Measurements from ENCODE around the gene DNAJC11.
"Not testable (repeated sequence)": the region's sequence is repeated elsewhere in the genome, so short reads cannot be mapped to it uniquely, and the experiment has no call there.

Gene DNAJC11

GRCh38 chr1:6701437-6702153 is at the start of gene DNAJC11:
TSS of gene DNAJC11 (minus strand) at chr1:6701816. CDS start at chr1:6701800, 16 bp downstream.
- Mint-ChIP-seq H3K9me3 (no peaks in the 10 kb centered on the region), H3K4me3 (peak within 1 kb of the TSS; percentile 92), H3K27me3 (no peaks in the 10 kb centered on the region), H3K36me3 (ENCODE audit: low read depth) (no peaks in the 10 kb centered on the region), H3K4me1 (ENCODE audit: low read depth) (peaks cover 32% of the 10 kb centered on the region), H3K27ac (peak within 1 kb of the TSS; percentile 95)

GRCh38 chr1:6750490-6750889 is 48.9 kb upstream of the DNAJC11 start:
- no peak overlapping the region for H3K27ac Mint-ChIP-seq
- peaks cover 54% of the 10 kb centered on the region for H3K27me3 Mint-ChIP-seq
- H3K4me3 Mint-ChIP-seq = no peak overlapping the region
- no peaks in the 10 kb centered on the region for H3K36me3 Mint-ChIP-seq (ENCODE audit: low read depth)
- no peaks in the 10 kb centered on the region for H3K4me1 Mint-ChIP-seq (ENCODE audit: low read depth)
- H3K9me3 Mint-ChIP-seq = no peaks in the 10 kb centered on the region

- Mint-ChIP-seq H3K36me3 (ENCODE audit: low read depth) (no peaks in the 10 kb centered on the region), H3K4me1 (ENCODE audit: low read depth) (peaks cover 17% of the 10 kb centered on the region), H3K9me3 (no peaks in the 10 kb centered on the region), H3K27ac (no peak overlapping the region), H3K27me3 (peaks cover 41% of the 10 kb centered on the region), H3K4me3 (no peak overlapping the region)
These were observed 46.1 kb upstream of the DNAJC11 start for GRCh38 chr1:6747674-6748073.

DNA sequence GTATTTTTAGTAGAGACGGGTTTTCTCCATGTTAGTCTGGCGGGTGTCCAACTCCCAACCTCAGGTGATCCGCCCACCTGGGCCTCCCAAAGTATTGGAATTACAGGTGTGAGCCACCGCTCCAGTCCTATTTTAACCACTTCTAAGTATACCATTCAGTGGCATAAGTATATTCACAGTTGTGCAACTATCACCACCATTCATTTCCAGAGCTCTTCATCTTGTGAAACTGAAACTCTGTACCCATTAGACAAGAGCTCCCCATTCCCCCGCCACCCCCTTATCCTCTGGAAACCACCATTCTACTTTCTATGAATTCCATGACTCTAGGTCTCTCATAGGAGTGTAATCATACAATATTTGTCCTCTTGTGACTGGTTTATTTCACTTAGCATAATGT is 43.5 kb upstream of the DNAJC11 start:
- peaks cover 28% of the 10 kb centered on the region for H3K27me3 Mint-ChIP-seq
- H3K36me3 Mint-ChIP-seq (ENCODE audit: low read depth) = no peaks in the 10 kb centered on the region
- no peak overlapping the region for H3K27ac Mint-ChIP-seq
- no peaks in the 10 kb centered on the region for H3K9me3 Mint-ChIP-seq
- H3K4me3 Mint-ChIP-seq = no peak overlapping the region
- H3K4me1 Mint-ChIP-seq (ENCODE audit: low read depth) = peaks cover 17% of the 10 kb centered on the region

DNA sequence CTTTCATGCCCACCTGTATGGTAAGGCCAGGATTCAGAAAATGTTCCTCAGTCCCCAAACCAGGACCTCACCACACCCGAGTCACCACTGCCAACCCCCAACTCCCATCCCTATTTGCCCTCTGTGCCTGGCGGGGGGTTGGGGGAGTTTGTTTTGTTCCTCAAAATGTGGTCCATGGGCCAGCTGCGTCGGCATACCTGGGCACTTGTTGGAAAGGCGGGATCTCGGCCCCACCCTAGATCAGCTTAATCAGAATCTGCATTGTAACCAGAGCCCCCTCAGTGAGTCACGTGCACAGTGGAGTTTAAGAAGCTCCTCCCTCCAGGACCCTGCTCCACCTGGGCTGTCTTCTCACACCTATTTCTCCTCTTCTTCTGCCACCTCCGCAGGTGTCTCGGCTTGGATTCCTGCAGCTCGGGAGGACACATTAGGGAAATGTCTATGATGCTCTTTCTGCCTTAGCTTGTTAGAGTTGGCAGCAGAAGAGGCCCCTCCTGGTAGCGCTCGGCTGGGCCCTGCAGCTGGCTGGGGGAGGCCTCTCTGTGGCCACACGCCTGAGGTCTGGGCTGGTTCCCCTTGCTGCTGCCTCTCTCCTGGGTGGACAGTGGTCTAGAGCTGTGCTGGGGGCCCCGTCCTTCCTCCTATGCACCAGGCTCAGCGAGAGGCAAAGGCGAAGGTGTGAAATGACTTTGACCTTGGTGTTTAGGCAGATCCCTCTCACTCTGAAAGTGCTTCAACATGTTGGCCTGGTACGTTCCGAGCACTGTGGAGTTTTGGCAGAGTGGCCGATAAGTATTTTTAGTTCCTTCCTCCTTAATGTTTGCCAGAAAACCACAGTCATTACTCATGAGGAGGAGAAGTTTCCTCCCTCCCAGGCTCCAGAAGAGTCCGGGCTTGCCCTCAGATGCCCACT is 41.8 kb upstream of the DNAJC11 start:
- H3K36me3 Mint-ChIP-seq (ENCODE audit: low read depth) = no peaks in the 10 kb centered on the region
- H3K27ac Mint-ChIP-seq = no peak overlapping the region

DNA sequence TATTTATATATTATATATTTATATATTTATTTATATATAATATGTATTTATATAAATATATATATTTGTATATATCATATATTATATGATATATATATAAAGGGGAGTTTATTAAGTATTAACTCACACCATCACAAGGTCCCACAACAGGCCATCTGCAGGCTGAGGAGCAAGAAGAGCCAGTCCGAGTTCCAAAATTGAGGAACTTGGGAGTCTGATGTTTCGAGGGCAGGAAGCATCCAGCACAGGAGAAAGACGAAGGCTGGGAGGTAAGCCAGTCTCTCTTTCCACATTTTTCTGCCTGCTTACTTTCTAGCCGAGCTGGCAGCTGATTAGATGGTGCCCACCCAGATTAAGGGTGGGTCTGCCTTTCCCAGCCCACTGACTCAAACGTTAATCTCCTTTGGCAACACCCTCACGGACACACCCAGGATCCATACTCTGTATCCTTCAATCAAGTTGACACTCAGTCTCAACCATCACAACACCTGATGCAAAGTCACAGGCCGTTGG is 41.1 kb upstream of the DNAJC11 start:
- not testable (repeated sequence) for H3K36me3 Mint-ChIP-seq (ENCODE audit: low read depth); H3K4me3 Mint-ChIP-seq; H3K9me3 Mint-ChIP-seq; H3K27ac Mint-ChIP-seq
- H3K27me3 Mint-ChIP-seq = peaks cover 12% of the 10 kb centered on the region
- peaks cover 17% of the 10 kb centered on the region for H3K4me1 Mint-ChIP-seq (ENCODE audit: low read depth)

More for the DNA sequence above, 41.8 kb upstream of the DNAJC11 start:
- H3K4me1 Mint-ChIP-seq (ENCODE audit: low read depth) = peaks cover 17% of the 10 kb centered on the region
- H3K27me3 Mint-ChIP-seq = peaks cover 19% of the 10 kb centered on the region
- no peaks in the 10 kb centered on the region for H3K9me3 Mint-ChIP-seq
- H3K4me3 Mint-ChIP-seq = no peak overlapping the region

DNA sequence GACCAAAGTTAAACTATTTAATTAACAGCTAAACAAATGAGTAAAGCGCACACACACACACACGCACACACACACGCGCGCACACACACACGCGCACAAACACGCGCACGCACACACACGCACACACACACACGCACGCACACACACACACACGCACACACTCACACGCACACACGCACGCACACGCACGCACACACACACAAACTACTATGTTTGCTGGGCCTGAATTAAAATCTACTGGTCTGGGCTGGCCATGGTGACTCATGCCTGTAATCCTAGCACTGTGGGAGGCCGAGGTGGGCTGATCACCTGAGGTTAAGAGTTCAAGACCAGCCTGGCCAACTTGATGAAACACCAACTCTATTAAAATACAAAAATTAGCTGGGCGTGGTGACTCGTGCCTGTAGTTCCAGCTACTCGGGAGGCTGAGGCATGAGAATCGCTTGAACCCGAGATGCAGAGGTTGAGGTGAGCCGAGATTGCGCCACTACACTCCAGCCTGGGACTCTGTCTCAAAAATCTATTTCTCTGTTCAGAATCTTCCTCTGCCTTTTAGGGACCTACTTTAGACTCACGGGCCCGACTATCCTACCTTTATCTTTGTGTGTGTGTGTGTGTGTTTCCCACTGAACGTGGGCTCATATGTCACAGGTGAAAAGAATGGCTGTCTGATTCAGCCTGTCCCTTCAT is 37.5 kb upstream of the DNAJC11 start:
- Mint-ChIP-seq H3K27ac (no peak overlapping the region), H3K27me3 (peaks cover 9% of the 10 kb centered on the region), H3K4me1 (ENCODE audit: low read depth) (peaks cover 21% of the 10 kb centered on the region), H3K4me3 (no peak overlapping the region), H3K9me3 (no peaks in the 10 kb centered on the region), H3K36me3 (ENCODE audit: low read depth) (no peaks in the 10 kb centered on the region)

- peaks cover 15% of the 10 kb centered on the region for H3K27me3 Mint-ChIP-seq
- no peak overlapping the region for H3K4me3 Mint-ChIP-seq
- H3K9me3 Mint-ChIP-seq = no peaks in the 10 kb centered on the region
- H3K27ac Mint-ChIP-seq = no peak overlapping the region
- H3K36me3 Mint-ChIP-seq (ENCODE audit: low read depth) = no peaks in the 10 kb centered on the region
- H3K4me1 Mint-ChIP-seq (ENCODE audit: low read depth) = peaks cover 9% of the 10 kb centered on the region
These were observed 31.3 kb upstream of the DNAJC11 start for GRCh38 chr1:6732942-6733341.

- no peak overlapping the region for H3K4me3 Mint-ChIP-seq
- peaks cover 9% of the 10 kb centered on the region for H3K4me1 Mint-ChIP-seq (ENCODE audit: low read depth)
- H3K27ac Mint-ChIP-seq = no peak overlapping the region
- H3K27me3 Mint-ChIP-seq = peaks cover 19% of the 10 kb centered on the region
- H3K36me3 Mint-ChIP-seq (ENCODE audit: low read depth) = no peaks in the 10 kb centered on the region
- no peaks in the 10 kb centered on the region for H3K9me3 Mint-ChIP-seq
These were observed 30.3 kb upstream of the DNAJC11 start for GRCh38 chr1:6731905-6732304.

GRCh38 chr1:6730880-6731279 is 29.3 kb upstream of the DNAJC11 start:
- Mint-ChIP-seq H3K9me3 (no peaks in the 10 kb centered on the region), H3K27ac (no peak overlapping the region), H3K4me3 (no peak overlapping the region), H3K4me1 (ENCODE audit: low read depth) (peaks cover 9% of the 10 kb centered on the region), H3K27me3 (peaks cover 17% of the 10 kb centered on the region), H3K36me3 (ENCODE audit: low read depth) (no peaks in the 10 kb centered on the region)

GRCh38 chr1:6730473-6730872 is 28.9 kb upstream of the DNAJC11 start:
- Mint-ChIP-seq H3K27me3 (peaks cover 16% of the 10 kb centered on the region), H3K4me3 (no peak overlapping the region), H3K4me1 (ENCODE audit: low read depth) (peaks cover 9% of the 10 kb centered on the region)

GRCh38 chr1:6727535-6727934 is 25.9 kb upstream of the DNAJC11 start:
- H3K4me3 Mint-ChIP-seq = no peak overlapping the region
- H3K4me1 Mint-ChIP-seq (ENCODE audit: low read depth) = no peaks in the 10 kb centered on the region
- no peaks in the 10 kb centered on the region for H3K36me3 Mint-ChIP-seq (ENCODE audit: low read depth)
- H3K27me3 Mint-ChIP-seq = peaks cover 12% of the 10 kb centered on the region
- H3K9me3 Mint-ChIP-seq = no peaks in the 10 kb centered on the region
- no peak overlapping the region for H3K27ac Mint-ChIP-seq

More at GRCh38 chr1:6730473-6730872, 28.9 kb upstream of the DNAJC11 start:
- no peaks in the 10 kb centered on the region for H3K9me3 Mint-ChIP-seq
- no peak overlapping the region for H3K27ac Mint-ChIP-seq
- no peaks in the 10 kb centered on the region for H3K36me3 Mint-ChIP-seq (ENCODE audit: low read depth)

- Mint-ChIP-seq H3K4me1 (ENCODE audit: low read depth) (no peaks in the 10 kb centered on the region), H3K27ac (no peak overlapping the region), H3K4me3 (no peak overlapping the region), H3K36me3 (ENCODE audit: low read depth) (no peaks in the 10 kb centered on the region), H3K27me3 (peaks cover 12% of the 10 kb centered on the region), H3K9me3 (no peaks in the 10 kb centered on the region)
These were observed 24.6 kb upstream of the DNAJC11 start for GRCh38 chr1:6726253-6726652.

- H3K36me3 Mint-ChIP-seq (ENCODE audit: low read depth) = no peaks in the 10 kb centered on the region
- no peak overlapping the region for H3K27ac Mint-ChIP-seq
- H3K27me3 Mint-ChIP-seq = peaks cover 4% of the 10 kb centered on the region
- H3K9me3 Mint-ChIP-seq = no peaks in the 10 kb centered on the region
- H3K4me3 Mint-ChIP-seq = no peak overlapping the region
- H3K4me1 Mint-ChIP-seq (ENCODE audit: low read depth) = no peaks in the 10 kb centered on the region
These were observed 23.0 kb upstream of the DNAJC11 start for GRCh38 chr1:6724517-6725141.

All from stimulated activated naive CD8-positive, alpha-beta T cell treated with anti-CD3 and anti-CD28 coated beads, Interleukin-15, Interleukin-2, amounts not matched to agents 100 ng/mL and 50 ng/mL, for 24 hours (primary cell).